ENCODE results near the gene IGF2BP2.
"Not testable (repeated sequence)": the region's sequence is repeated elsewhere in the genome, so short reads cannot be mapped to it uniquely, and the experiment has no call there.

IGF2BP2 gene

GRCh38 chr3:185699927-185700326, 124.9 kb downstream of the IGF2BP2 start:
- no peaks in the 10 kb centered on the region for H3K36me3 ChIP-seq (ENCODE audit: insufficient read depth)
- no peaks in the 10 kb centered on the region for H4K20me1 ChIP-seq (ENCODE audit: insufficient read depth)
- no peaks in the 10 kb centered on the region for H3K4me1 ChIP-seq (ENCODE audit: low read depth, poor library complexity, severe bottlenecking)
- H3K4me3 ChIP-seq (IDR thresholded peaks at IDR 0.05; ENCODE audit: insufficient read depth, low read depth, low read length): no peak overlapping the region
- no peaks in the 10 kb centered on the region for H3K79me2 ChIP-seq (ENCODE audit: insufficient read depth, low read depth)
- TF ChIP-seq, protein P1, sequence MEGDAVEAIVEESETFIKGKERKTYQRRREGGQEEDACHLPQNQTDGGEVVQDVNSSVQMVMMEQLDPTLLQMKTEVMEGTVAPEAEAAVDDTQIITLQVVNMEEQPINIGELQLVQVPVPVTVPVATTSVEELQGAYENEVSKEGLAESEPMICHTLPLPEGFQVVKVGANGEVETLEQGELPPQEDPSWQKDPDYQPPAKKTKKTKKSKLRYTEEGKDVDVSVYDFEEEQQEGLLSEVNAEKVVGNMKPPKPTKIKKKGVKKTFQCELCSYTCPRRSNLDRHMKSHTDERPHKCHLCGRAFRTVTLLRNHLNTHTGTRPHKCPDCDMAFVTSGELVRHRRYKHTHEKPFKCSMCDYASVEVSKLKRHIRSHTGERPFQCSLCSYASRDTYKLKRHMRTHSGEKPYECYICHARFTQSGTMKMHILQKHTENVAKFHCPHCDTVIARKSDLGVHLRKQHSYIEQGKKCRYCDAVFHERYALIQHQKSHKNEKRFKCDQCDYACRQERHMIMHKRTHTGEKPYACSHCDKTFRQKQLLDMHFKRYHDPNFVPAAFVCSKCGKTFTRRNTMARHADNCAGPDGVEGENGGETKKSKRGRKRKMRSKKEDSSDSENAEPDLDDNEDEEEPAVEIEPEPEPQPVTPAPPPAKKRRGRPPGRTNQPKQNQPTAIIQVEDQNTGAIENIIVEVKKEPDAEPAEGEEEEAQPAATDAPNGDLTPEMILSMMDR (conservative IDR thresholded peaks at IDR 0.05; ENCODE audit: low read depth, low read length): no peak
- H3K9ac ChIP-seq: no peak overlapping the region
- no peak overlapping the region for H3K27ac ChIP-seq
- H3K27me3 ChIP-seq (ENCODE audit: insufficient read depth, low read depth): no peaks in the 10 kb centered on the region
- H2AFZ ChIP-seq (ENCODE audit: low read depth): no peak overlapping the region
- no peak overlapping the region for H3K4me2 ChIP-seq

DNA sequence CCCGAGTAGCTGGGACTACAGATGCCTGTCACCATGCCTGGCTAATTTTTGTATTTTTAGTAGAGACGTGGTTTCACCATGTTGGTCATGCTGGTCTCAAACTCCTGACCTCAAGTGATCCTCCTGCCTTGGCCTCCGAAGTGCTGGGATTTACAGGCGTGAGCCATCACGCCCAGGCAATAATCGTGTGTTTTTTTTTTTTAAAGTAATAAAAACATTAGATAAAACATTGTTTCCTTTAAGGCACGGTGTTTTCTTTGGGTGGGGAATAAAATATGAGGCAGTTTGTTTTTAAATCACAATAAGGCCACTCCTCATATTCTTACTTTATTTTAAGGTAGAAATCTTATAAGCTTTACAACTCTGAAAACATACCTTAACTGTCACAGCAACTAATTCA, 127.6 kb downstream of the IGF2BP2 start:
- not testable (repeated sequence) for H3K79me2 ChIP-seq (ENCODE audit: insufficient read depth, low read depth); H4K20me1 ChIP-seq (ENCODE audit: insufficient read depth); H3K27me3 ChIP-seq (ENCODE audit: insufficient read depth, low read depth); H3K27ac ChIP-seq; H3K9ac ChIP-seq; H3K4me2 ChIP-seq; H3K4me1 ChIP-seq (ENCODE audit: low read depth, poor library complexity, severe bottlenecking); H2AFZ ChIP-seq (ENCODE audit: low read depth); H3K4me3 ChIP-seq (IDR thresholded peaks at IDR 0.05; ENCODE audit: insufficient read depth, low read depth, low read length); H3K36me3 ChIP-seq (ENCODE audit: insufficient read depth)

DNA sequence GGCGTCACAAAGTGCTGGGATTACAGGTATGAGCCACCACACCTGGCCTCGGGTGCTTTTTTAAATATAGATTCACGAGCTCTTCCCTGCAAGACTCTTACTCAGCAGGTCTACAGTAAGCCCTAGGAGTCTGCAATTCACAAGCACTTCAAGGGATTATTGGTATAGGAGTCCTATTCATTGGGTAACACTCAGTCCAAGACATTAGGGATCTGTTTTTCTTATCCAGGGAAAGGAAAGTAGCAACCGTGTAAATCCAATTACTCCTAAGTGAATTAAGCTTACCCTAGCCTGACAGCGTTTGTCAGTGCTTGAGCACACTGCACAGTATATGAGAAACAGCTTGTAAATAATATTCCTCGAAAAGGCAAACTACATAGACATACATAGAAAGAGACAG, 128.8 kb downstream of the IGF2BP2 start:
- Histone ChIP-seq H3K9ac (no peak overlapping the region), H4K20me1 (ENCODE audit: insufficient read depth) (no peaks in the 10 kb centered on the region), H3K4me3 (IDR thresholded peaks at IDR 0.05; ENCODE audit: insufficient read depth, low read depth, low read length) (no peak overlapping the region), H3K4me1 (ENCODE audit: low read depth, poor library complexity, severe bottlenecking) (no peaks in the 10 kb centered on the region), H3K79me2 (ENCODE audit: insufficient read depth, low read depth) (no peaks in the 10 kb centered on the region), H3K27me3 (ENCODE audit: insufficient read depth, low read depth) (no peaks in the 10 kb centered on the region), H2AFZ (ENCODE audit: low read depth) (no peak overlapping the region), H3K27ac (no peak overlapping the region), H3K36me3 (ENCODE audit: insufficient read depth) (no peaks in the 10 kb centered on the region), H3K4me2 (no peak overlapping the region)
- TF ChIP-seq, protein P1 (conservative IDR thresholded peaks at IDR 0.05; ENCODE audit: low read depth, low read length): no peak

DNA sequence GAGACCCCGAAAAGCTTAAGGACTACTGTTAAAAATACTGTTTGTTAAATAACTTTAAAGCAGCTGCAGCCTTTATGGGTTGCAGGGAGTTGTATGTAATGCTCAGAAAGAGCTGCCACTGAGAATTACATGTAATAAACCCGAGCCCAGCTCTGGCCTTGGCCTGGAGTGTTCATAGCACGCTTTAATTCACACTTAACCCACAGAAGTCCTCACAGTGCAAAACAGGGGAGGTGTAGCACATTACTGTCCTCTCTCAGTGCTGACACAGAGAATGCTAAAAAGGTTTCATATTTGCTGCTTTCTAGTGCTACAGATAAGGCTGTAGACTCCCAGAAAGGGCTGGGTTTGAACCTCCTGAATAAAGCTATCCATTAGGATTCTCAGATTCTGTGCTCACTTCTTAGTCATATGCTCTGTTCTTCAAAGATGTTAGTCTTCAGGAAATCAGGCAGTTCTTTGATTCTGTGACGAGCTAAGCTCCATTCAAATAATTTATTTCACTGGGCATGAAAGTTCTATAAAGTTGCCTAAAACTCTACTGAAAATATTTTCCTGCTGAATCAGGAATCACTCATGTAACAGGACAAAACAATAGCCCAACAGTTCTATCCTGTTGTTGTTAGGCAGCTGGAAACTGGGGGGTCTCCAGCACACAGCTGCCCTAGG, 130.7 kb downstream of the IGF2BP2 start:
- Histone ChIP-seq H3K4me2 (no peak overlapping the region), H3K9ac (no peak overlapping the region), H3K27ac (no peak overlapping the region), H3K4me3 (IDR thresholded peaks at IDR 0.05; ENCODE audit: insufficient read depth, low read depth, low read length) (no peak overlapping the region), H3K4me1 (ENCODE audit: low read depth, poor library complexity, severe bottlenecking) (no peaks in the 10 kb centered on the region), H3K27me3 (ENCODE audit: insufficient read depth, low read depth) (no peaks in the 10 kb centered on the region), H4K20me1 (ENCODE audit: insufficient read depth) (no peaks in the 10 kb centered on the region), H2AFZ (ENCODE audit: low read depth) (no peak overlapping the region), H3K36me3 (ENCODE audit: insufficient read depth) (no peaks in the 10 kb centered on the region), H3K79me2 (ENCODE audit: insufficient read depth, low read depth) (no peaks in the 10 kb centered on the region)
- TF ChIP-seq, protein P1 (conservative IDR thresholded peaks at IDR 0.05; ENCODE audit: low read depth, low read length): no peak

- Histone ChIP-seq H3K4me2 (no peak overlapping the region), H3K27me3 (ENCODE audit: insufficient read depth, low read depth) (no peaks in the 10 kb centered on the region), H3K4me1 (ENCODE audit: low read depth, poor library complexity, severe bottlenecking) (no peaks in the 10 kb centered on the region), H3K79me2 (ENCODE audit: insufficient read depth, low read depth) (no peaks in the 10 kb centered on the region), H3K36me3 (ENCODE audit: insufficient read depth) (no peaks in the 10 kb centered on the region), H3K4me3 (IDR thresholded peaks at IDR 0.05; ENCODE audit: insufficient read depth, low read depth, low read length) (no peak overlapping the region), H2AFZ (ENCODE audit: low read depth) (no peak overlapping the region), H3K27ac (no peak overlapping the region), H3K9ac (no peak overlapping the region), H4K20me1 (ENCODE audit: insufficient read depth) (no peaks in the 10 kb centered on the region)
- TF ChIP-seq, protein P1 (conservative IDR thresholded peaks at IDR 0.05; ENCODE audit: low read depth, low read length): no peak
These were observed 133.2 kb downstream of the IGF2BP2 start for GRCh38 chr3:185691622-185692021.
